Measurements from ENCODE around the gene TRAF2.

Gene TRAF2

DNA sequence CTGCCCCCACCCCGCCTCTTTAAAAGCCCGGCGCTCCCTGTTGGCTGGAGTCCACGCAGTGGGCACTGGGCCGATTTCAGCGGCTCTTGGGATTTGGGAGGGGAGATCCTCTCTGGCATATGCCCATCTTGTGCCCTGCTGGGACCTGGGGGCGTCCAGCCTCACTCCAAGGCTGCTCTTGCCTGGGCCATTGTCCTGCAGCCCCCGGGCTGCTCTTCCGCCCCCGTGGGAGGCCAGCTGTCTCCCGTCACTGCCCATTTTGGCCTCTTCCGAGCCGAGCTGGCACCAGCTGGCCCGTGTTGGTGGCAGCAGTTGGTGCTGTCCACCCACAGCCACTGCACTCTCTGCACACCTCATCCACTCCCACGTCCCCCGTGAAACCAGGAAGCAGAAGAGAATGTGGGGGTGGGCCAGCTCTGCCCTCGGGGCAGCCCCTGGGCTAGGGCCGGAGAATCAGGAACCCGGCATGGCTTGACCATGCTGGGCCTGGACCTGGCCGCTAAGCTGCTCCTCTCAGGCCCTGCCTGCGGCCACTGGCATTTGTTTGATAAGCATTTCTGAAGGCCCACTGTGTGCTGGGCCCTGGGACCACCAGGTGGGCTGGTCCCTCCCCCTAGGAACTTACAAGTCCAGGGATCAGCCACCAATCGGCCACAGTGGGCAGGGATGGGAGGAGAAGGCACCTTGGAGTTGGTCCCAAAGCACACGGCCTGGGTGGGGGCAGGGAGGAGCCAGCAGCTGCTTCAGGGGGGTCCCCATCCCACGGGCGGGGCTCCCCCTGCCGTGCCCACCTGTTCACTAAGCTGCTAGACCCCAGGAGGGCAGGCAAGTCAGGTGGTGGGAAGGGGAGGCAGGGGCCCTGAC, 60.9 kb downstream of the TRAF2 start:
- Mint-ChIP-seq H3K4me1 (ENCODE audit: low read depth) (peaks cover 5% of the 10 kb centered on the region), H3K9me3 (ENCODE audit: low read depth) (no peaks in the 10 kb centered on the region), H3K36me3 (no peaks in the 10 kb centered on the region), H3K27me3 (no peaks in the 10 kb centered on the region), H3K27ac (no peak overlapping the region), H3K4me3 (no peak overlapping the region)

DNA sequence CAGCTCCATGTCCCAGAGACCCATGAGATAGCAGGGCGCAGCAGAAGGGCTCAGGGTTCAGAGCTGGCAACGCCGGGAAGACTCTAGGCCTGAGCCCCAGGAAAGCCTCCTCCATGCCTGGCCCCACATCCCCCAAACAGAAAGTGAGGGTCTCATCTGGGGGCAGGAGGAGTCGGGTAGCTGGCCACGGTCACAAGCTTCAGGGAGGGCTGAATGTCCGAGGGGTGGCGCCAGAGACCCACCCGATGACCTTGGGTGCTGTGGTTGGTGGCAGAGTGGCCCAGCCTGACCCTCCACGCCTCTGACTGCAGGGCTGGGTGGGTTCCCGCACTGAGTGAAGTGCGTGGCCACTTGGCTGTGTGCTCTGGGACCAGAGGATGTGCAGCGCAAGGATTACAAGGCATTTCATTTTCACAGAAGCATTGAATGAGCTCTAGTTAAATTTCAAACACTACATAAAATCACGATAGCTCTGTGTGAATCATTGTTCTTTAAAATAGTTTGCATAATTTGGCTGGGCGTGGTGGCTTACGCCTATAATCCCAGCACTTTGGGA, 61.7 kb downstream of the TRAF2 start:
- Mint-ChIP-seq H3K27me3 (no peaks in the 10 kb centered on the region), H3K27ac (no peak overlapping the region), H3K9me3 (ENCODE audit: low read depth) (no peaks in the 10 kb centered on the region), H3K36me3 (no peaks in the 10 kb centered on the region), H3K4me3 (peak overlapping the region; percentile 47), H3K4me1 (ENCODE audit: low read depth) (peaks cover 5% of the 10 kb centered on the region)

DNA sequence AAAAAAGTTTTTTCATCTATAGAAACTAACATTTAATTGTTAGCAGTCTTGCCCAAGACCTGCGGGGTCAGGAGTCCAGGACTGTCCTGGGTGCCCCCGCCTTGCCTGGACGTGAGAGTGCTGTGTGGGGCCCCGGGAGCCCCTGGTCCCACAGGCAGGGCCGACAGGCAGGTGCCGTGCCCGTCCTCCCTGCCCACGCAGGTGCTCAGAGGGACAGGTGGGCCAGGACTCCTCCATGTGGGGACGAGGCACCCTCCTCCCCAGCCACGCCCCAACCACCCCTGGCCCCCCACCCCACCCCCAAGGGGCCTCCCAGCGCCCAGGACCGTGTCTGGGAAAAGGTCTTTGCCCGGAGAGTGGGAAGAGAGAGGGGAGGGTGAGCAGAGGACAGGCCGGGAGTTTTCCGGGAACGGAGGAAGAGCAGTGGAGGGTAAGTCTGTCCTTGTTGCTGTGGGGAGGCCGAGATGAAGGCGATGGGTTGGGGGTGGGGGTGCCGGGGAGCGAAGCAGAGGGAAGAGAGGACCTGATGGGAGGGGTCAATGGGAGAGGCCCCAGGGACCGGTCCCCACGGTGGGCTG, 63.0 kb downstream of the TRAF2 start:
- Mint-ChIP-seq H3K27ac (peak overlapping the region; percentile 81), H3K9me3 (ENCODE audit: low read depth) (no peaks in the 10 kb centered on the region), H3K4me1 (ENCODE audit: low read depth) (peaks cover 5% of the 10 kb centered on the region), H3K4me3 (peak overlapping the region; percentile 84), H3K27me3 (no peaks in the 10 kb centered on the region), H3K36me3 (no peaks in the 10 kb centered on the region)

DNA sequence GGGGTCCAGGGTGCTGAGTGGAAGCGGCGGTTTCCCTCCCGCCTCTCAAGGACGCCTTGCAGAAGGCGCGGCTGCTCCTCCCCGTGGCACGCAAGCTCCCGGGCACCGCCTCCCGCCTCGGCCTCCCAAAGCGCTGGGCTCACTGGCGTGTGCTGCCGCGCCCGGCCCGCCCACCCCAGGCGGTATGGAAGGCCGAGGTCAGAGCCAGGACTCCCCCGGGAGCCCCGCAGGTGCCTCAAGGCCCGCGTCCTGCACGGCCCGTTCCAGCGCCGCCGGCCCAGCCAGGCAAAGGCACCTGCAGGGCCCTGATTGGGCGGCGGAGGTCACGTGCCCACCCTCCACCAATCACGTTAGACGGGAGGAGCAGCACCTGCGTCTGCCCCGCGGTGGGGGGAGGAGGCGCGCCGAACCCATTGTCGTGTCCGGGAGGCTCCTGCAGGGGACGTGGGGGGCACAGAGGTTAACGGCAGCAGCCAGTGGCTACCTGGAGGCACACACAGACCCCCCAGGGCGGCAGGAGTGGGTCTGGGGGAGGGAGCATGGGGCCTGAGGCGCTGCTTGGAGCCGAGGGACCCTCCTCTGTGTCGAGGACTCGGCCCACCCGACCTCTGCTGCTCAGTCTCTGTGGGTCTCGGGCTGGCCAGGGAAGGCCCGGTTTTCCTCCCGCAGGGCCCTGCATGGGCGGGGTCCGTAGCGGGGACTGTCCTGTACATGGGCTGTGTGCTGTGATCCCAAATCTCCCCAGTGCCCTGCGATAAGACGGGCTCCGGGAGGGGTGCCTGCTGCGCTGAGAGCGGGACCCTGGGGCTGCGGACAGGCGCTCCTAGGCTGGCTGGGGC, 63.7 kb downstream of the TRAF2 start:
- H3K36me3 Mint-ChIP-seq, result no peaks in the 10 kb centered on the region
- peak overlapping the region; percentile 81 for H3K27ac Mint-ChIP-seq
- no peaks in the 10 kb centered on the region for H3K27me3 Mint-ChIP-seq
- peaks cover 2% of the 10 kb centered on the region for H3K4me1 Mint-ChIP-seq (ENCODE audit: low read depth)
- no peaks in the 10 kb centered on the region for H3K9me3 Mint-ChIP-seq (ENCODE audit: low read depth)
- H3K4me3 Mint-ChIP-seq, result peak overlapping the region; percentile 84

DNA sequence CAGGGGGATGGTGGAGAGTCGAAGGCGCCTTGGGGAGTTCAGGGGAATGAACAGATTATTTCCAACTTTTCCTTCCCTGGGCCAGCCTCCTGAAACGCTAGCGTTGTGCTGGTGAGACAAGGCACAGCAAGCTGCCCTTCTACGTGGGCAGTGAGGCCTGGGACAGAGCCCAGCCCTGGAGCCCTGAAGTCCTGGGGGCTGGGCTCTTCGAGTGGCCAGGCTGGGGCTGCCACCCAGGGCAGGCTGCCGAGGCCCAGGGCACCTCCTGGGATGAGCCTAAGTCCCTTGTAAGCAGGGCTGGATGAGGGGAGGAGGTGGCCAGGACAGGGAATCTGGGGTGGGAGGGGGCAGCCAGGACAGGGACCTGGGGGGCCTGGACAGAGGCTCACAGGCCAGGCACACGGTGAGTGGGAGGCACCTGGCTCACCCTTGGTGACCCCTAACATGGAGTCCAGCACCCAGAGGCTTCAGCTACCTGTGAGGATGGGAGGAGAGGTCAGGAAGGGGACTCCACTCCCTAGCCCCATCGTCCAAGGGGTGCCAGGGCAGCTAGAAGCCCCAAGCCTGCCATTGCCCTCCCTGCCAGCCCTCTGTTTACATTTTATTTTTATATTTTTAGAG, 64.5 kb downstream of the TRAF2 start:
- no peaks in the 10 kb centered on the region for H3K36me3 Mint-ChIP-seq
- H3K4me1 Mint-ChIP-seq (ENCODE audit: low read depth), result peaks cover 2% of the 10 kb centered on the region
- no peaks in the 10 kb centered on the region for H3K27me3 Mint-ChIP-seq
- no peaks in the 10 kb centered on the region for H3K9me3 Mint-ChIP-seq (ENCODE audit: low read depth)
- H3K27ac Mint-ChIP-seq, result peak overlapping the region; percentile 64
- H3K4me3 Mint-ChIP-seq, result peak overlapping the region; percentile 73

DNA sequence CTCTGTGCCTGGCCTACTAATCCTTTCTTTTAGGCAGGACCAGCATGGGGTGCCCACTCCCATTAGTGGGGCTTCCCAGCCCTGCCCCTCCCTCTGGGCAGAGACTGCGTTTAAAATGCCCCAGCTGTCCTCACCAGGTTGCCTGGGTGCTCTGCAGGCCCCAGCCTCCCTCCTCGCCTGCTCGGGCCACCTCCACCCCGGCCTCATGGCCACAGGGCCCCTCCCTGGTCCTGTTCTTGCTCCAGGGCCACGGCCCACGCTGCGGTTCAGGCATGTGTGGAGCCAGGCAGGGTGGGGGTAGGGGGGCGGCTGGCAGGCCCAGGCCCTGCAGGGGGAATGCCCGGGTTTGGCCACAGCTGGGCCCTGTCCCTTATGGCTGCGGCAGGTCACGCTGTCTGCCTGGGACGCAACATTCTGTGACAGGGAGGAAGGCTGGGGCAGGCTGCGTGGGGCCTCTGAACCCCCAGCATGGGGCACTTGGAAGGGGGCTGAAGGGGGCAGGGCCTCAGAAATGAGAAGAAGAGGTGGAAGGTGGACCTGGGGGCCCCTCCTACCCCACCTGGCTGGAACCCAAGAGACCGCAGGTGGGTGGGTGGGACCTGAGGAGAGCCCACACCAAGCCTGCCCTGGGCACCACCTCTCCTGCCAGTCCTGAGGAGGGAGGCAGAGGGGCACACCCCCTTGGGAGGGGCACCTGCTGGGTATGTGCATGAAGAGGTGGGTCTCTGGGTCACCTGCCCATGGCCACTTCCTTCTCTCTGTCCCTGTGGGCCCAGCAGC, 65.4 kb downstream of the TRAF2 start, which contains the start of gene LCN12:
TSS of gene LCN12 (plus strand) at position 733 of the 780 bp plus-strand sequence. CDS start 55 bp downstream, outside the sequence.
- Mint-ChIP-seq H3K4me1 (ENCODE audit: low read depth) (peaks cover 2% of the 10 kb centered on the region), H3K27me3 (no peaks in the 10 kb centered on the region), H3K36me3 (no peaks in the 10 kb centered on the region), H3K4me3 (peak within 1 kb of the TSS; percentile 23), H3K9me3 (ENCODE audit: low read depth) (no peaks in the 10 kb centered on the region), H3K27ac (no peak within 1 kb of the TSS)

DNA sequence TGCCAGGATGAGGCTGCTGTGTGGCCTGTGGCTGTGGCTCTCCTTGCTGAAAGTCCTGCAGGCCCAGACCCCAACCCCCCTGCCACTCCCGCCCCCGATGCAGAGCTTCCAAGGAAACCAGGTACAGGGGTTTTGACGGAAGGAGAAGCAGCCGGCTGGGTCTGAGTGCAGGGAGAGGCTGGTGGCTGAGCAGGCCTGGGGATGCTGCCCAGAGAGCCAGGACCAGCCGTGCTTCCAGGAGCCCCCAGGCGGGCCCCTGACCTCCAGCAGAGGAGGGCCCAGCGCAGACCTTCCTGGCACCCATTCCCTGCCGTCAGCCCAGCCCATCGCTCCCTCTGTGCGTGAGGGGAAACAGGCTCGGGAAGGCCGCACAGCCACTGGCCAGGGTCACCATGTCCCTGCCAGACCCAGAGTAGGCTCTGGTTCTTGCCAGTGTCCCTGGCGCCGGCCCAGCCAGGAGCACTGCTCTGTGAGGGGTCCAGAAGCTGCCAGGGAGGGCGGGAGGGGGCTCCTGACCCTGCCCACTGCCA, 66.1 kb downstream of the TRAF2 start:
- Mint-ChIP-seq H3K27ac (no peak overlapping the region), H3K36me3 (no peaks in the 10 kb centered on the region), H3K4me1 (ENCODE audit: low read depth) (peaks cover 2% of the 10 kb centered on the region), H3K27me3 (no peaks in the 10 kb centered on the region), H3K9me3 (ENCODE audit: low read depth) (no peaks in the 10 kb centered on the region), H3K4me3 (no peak overlapping the region)

DNA sequence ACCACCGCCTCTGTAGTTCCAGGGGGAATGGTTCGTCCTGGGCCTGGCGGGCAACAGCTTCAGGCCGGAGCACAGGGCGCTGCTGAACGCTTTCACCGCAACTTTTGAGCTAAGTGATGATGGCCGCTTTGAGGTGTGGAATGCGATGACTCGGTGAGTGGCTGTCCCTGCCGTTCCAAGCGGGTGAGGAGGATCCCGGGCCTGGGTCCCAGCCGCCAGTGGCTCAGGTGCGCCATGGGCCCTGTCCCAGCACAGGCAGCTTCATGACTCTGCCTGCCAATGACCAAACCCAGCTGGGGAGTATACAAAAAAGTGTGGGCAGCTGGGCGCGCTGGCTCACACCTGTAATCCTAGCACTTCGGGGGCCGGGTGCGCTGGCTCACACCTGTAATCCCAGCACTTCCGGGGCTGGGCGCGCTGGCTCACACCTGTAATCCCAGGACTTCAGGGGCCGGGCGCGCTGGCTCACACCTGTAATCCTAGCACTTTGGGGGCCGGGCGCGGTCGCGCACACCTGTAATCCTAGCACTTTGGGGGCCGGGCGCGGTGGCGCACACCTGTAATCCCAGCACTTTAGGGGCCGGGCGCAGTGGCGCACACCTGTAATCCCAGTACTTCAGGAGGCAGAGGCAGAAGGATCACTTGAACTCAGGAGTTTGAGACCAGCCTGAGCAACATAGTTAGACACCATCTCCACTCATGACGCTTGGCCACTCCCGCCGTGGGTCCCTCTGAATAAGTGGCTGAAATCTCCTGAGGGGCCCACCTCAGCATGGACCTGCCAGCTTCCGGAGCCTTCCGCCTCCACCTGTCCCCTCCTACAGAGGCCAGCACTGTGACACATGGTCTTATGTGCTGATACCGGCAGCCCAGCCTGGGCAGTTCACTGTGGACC, 66.8 kb downstream of the TRAF2 start:
- Mint-ChIP-seq H3K27ac (no peak overlapping the region), H3K4me1 (ENCODE audit: low read depth) (peaks cover under 1% of the 10 kb centered on the region), H3K36me3 (no peaks in the 10 kb centered on the region), H3K9me3 (ENCODE audit: low read depth) (no peaks in the 10 kb centered on the region), H3K4me3 (no peak overlapping the region), H3K27me3 (no peaks in the 10 kb centered on the region)

DNA sequence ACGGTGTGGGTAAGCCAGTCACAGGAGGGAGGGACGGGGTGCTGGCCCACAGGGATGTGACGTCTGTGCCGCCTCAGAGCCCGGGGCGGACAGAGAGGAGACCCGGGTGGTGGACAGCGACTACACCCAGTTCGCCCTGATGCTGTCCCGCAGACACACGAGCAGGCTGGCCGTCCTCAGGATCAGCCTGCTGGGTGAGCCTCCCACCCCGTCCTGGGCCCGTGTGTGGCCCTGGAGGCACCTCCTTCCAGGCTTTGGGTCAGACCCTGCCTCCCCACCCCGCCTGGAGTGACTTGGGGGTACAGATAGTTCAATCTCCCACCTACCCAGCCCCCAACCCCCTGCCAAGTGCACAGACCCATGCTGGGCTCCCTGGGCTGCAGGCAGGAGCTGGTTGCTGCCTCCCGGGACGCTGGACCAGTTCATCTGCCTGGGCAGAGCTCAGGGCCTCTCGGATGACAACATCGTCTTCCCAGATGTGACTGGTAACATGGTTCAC, 67.5 kb downstream of the TRAF2 start:
- Mint-ChIP-seq H3K36me3 (no peaks in the 10 kb centered on the region), H3K27me3 (no peaks in the 10 kb centered on the region), H3K4me3 (no peak overlapping the region), H3K9me3 (ENCODE audit: low read depth) (no peaks in the 10 kb centered on the region), H3K4me1 (ENCODE audit: low read depth) (no peaks in the 10 kb centered on the region), H3K27ac (no peak overlapping the region)

DNA sequence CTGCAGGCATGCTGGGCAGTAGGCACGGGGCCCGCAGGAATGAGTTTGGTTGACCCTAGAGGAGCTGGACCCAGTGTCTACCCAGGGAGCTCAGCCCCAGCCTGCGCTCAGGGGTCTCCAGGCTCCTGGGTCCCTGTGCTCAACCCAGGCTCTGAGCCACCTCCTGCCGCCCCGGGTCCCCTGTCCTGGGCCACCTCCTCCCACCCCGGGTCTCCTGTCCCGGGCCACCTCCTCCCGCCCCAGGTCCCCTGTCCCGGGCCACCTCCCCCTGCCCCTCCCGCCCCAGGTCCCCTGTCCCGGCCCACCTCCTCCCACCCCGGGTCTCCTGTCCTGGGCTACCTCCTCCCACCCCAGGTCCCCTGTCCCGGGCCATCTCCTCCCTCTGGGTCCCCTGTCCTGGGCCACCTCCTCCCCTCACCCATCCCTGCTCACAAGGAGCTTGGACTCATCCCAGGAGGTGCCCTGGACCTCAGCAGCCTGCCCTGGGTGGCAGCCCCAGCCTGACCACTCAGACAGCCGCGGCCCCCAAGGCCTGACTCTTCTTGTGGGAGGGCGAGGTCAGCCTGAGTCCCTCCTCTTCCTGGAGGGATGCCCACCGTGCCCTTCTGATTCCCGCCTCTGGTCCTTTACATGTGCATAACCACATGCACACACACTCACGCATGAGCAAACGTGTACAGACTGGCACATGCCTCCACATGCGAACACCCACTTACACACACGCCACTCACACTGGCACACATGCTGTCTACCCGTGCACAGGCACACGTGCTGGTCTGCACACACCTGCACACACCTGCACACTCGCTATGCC, 68.2 kb downstream of the TRAF2 start:
- peaks cover 2% of the 10 kb centered on the region for H3K4me1 Mint-ChIP-seq (ENCODE audit: low read depth)
- H3K27me3 Mint-ChIP-seq, result no peaks in the 10 kb centered on the region
- H3K27ac Mint-ChIP-seq, result no peak overlapping the region
- H3K36me3 Mint-ChIP-seq, result no peaks in the 10 kb centered on the region
- H3K9me3 Mint-ChIP-seq (ENCODE audit: low read depth), result no peaks in the 10 kb centered on the region
- H3K4me3 Mint-ChIP-seq, result no peak overlapping the region

DNA sequence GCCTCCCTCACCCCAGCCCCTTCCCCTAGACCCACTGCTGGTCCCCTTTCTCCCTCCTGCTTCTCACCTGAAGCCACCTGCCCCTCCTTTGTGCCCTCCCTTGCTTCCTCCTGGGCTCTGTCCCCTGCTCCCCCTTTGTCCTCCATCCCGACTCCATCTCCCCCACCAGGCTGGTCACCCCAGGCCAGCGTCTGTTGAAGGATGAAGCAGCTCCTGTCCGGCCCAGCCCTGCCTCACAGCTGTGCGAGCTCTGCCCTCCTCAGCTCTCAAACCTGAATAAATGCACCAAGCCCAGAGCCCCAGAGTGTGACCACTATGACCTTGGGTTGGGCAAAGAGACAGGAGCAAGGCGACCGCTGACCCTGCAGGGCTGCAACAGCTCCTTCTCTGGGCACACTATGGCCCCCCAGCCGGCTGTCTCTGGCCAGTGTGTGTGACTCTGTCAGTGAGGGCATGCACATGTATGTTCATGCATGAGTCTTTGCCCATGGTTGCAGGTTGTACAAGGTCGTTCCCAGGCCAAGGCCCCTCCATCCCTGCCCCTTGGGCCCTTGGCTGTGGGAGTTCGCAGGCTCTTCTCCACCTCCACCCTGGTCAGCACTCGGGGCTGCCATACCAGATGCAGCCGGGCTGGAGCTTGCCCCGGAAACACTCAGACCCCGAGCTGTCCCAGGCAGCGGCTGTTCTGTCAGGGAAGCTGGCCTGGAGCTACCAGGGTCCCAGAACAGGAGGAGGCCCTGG, 69.1 kb downstream of the TRAF2 start:
- H3K9me3 Mint-ChIP-seq (ENCODE audit: low read depth), result no peaks in the 10 kb centered on the region
- H3K27ac Mint-ChIP-seq, result no peak overlapping the region
- no peaks in the 10 kb centered on the region for H3K27me3 Mint-ChIP-seq
- H3K4me3 Mint-ChIP-seq, result no peak overlapping the region
- H3K36me3 Mint-ChIP-seq, result no peaks in the 10 kb centered on the region
- peaks cover 8% of the 10 kb centered on the region for H3K4me1 Mint-ChIP-seq (ENCODE audit: low read depth)

DNA sequence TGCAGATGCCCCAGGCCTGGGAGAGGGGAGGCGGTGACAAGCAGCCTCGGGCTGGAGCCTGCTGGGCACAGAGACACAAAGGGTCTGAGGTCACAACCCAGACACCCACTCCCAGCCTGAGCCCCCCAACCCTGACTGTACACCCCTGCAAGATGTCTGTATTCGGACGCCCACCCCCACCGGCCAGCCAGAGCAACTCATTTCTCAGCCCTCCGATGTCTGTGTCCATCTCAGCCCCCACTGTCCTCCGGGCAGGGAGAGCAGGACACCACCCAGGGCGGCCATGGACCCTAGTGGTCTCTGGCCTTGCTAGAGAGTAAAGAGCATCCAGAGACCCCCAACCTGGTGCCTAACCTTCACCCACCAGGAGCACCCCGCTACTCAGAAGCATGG, 69.6 kb downstream of the TRAF2 start:
- Mint-ChIP-seq H3K4me1 (ENCODE audit: low read depth) (peaks cover 12% of the 10 kb centered on the region), H3K27me3 (no peaks in the 10 kb centered on the region), H3K4me3 (no peak overlapping the region), H3K9me3 (ENCODE audit: low read depth) (no peaks in the 10 kb centered on the region), H3K27ac (no peak overlapping the region), H3K36me3 (no peaks in the 10 kb centered on the region)

Data from activated naive CD8-positive, alpha-beta T cell (primary cell).